ENCODE measurements around the gene UBFD1. TPM values are rescaled to one million over a fixed set of nuclear protein-coding genes. Genes with fewer than 3 reads are reported as not detected.

The UBFD1 gene
- total and polyA plus RNA-seq, 10 of the 15 experiments (the other 5 are each of a cell fraction or from before 2014, with no cell fraction given) = 7.3 to 48.5 (median 32.1) TPM

- ChIA-PET SMC1A (ENCODE audit: uncharacterized antibody, unreplicated experiment) (interaction anchor here (1.8 to 6.8 kb wide), 2 partner anchors 13 to 17 kb away, joined by 4 to 48 read pairs; no protein-coding TSS in a partner anchor), POLR2A (interaction anchor here (1.2 kb wide), 1 partner anchor 10 kb away, joined by 4 read pairs; no protein-coding TSS in a partner anchor), CTCF (interaction anchor here (0.6 to 1.4 kb wide), 2 partner anchors 10 to 11 kb away, joined by 3 read pairs; no protein-coding TSS in a partner anchor), RAD21 (ENCODE audit: unreplicated experiment) (interaction anchor here (1.5 to 2.5 kb wide), 2 partner anchors 11 to 15 kb away, joined by 4 to 7 read pairs; no protein-coding TSS in a partner anchor)
- 99% methylated on average over 5 of the region's 5 CpGs for WGBS (ENCODE audit: insufficient coverage, insufficient replicate concordance, low lambda C conversion rate, missing lambda C conversion rate)
- ATAC-seq (peak; percentile 52), FAIRE-seq (no peak), DNase-seq (ENCODE audit: low read depth, low spot score) (no peak)
- Histone ChIP-seq H2AFZ (ENCODE audit: control insufficient read depth, low read depth, low read length) (no peak overlapping the region), H3K4me1 (ENCODE audit: control insufficient read depth, insufficient read depth, low read length) (peaks cover 33% of the 10 kb centered on the region), H3K9ac (ENCODE audit: control insufficient read depth, insufficient read depth, low read length) (no peak overlapping the region), H3K36me3 (ENCODE audit: control insufficient read depth in 2 of 2, insufficient read depth in 2 of 2, low read length in 1 of 2) (peaks cover 8 to 13% of the 10 kb centered on the region in 2 experiments), H3K27me3 (replicated peaks in 1 of 2; ENCODE audit: control insufficient read depth in 2 of 2, insufficient read depth in 2 of 2, low read length in 1 of 2) (no peaks in the 10 kb centered on the region), H3K9me3 (replicated peaks; ENCODE audit: control insufficient read depth, insufficient read depth, low read length) (no peaks in the 10 kb centered on the region), H3K79me2 (ENCODE audit: control insufficient read depth, insufficient read depth, low read length) (no peaks in the 10 kb centered on the region), H3K4me2 (ENCODE audit: control insufficient read depth, insufficient read depth) (no peak overlapping the region), H3K4me3 (no peak overlapping the region), H3K27ac (ENCODE audit: control insufficient read depth, insufficient read depth) (peak overlapping the region; percentile 71), H4K20me1 (ENCODE audit: control insufficient read depth, insufficient read depth) (no peaks in the 10 kb centered on the region)
- BruUV-seq (replicated peaks) = no TSS peak
- in situ Hi-C loops (cut with MboI) (no loop called here), intact Hi-C loops (cut with micrococcal nuclease; ENCODE audit: unreplicated experiment) (no loop called here)
- TF ChIP-seq PKNOX1 (IDR thresholded peaks at IDR 0.05) (no peak), SRF (IDR thresholded peaks at IDR 0.05; ENCODE audit: low read depth in 2 of 2, low read length in 2 of 2) (no peak), ZNF592 (IDR thresholded peaks at IDR 0.05) (no peak), NFYB (IDR thresholded peaks at IDR 0.05; ENCODE audit: insufficient read depth, low read depth, low read length) (peak; percentile 77), TBL1XR1 (IDR thresholded peaks at IDR 0.05; ENCODE audit: low read depth, low read length) (no peak), ZNF274 (IDR thresholded peaks at IDR 0.05; ENCODE audit: insufficient read depth, insufficient read length) (no peak), IKZF2 (IDR thresholded peaks at IDR 0.05) (no peak), NFYA (IDR thresholded peaks at IDR 0.05; ENCODE audit: borderline replicate concordance, low read depth, low read length) (no peak), BACH1 (IDR thresholded peaks at IDR 0.05; ENCODE audit: borderline replicate concordance) (no peak)
- TF ChIP-seq, protein P1, sequence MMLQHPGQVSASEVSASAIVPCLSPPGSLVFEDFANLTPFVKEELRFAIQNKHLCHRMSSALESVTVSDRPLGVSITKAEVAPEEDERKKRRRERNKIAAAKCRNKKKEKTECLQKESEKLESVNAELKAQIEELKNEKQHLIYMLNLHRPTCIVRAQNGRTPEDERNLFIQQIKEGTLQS (IDR thresholded peaks at IDR 0.05; ENCODE audit: borderline replicate concordance, extremely low read depth, low read depth, low read length) = no peak
- TF ChIP-seq, protein P2, sequence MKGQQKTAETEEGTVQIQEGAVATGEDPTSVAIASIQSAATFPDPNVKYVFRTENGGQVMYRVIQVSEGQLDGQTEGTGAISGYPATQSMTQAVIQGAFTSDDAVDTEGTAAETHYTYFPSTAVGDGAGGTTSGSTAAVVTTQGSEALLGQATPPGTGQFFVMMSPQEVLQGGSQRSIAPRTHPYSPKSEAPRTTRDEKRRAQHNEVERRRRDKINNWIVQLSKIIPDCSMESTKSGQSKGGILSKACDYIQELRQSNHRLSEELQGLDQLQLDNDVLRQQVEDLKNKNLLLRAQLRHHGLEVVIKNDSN (IDR thresholded peaks at IDR 0.05; ENCODE audit: borderline replicate concordance, extremely low read length, insufficient read depth, low read depth, low read length) = peak; percentile 69
These were observed 38.2 kb upstream of the UBFD1 start for GRCh38 chr16:23519282-23519681.
